ENCODE data around the gene PEX3.

PEX3 gene

GRCh38 chr6:143539106-143539505 lies 88.5 kb downstream of the PEX3 start:
- DNase-seq (ENCODE audit: low read depth), result no peak

GRCh38 chr6:143539734-143540133 lies 89.1 kb downstream of the PEX3 start:
- no peak for DNase-seq (ENCODE audit: low read depth)

DNA sequence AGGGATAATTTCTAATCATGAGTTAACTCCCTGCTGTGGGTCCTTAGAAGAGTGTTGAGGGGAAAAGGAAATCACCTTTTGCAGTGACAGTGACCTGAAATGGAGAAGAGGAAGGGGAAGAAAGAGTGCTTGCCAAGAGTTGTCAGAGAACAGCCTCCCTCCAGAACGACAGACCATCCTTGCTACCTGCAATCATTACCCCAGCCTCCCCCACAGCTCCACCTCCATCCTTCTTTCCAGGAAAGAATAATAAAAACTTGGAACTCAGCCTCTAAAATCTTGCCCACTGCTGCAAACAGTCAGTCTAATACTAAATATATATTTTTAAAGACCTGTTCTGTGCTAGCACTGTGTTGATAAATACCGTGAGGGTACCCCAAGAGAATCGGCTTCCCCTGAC lies 89.6 kb downstream of the PEX3 start:
- DNase-seq (ENCODE audit: low read depth), result no peak

All from activated T-cell treated with anti-CD3 and anti-CD28 coated beads for 48 hours (primary cell).